Right cardiac atrium (tissue), 5 donors: ENCODE data around the gene SULT2B1. TPM values are rescaled to one million over a fixed set of nuclear protein-coding genes. Genes with fewer than 3 reads are reported as not detected.
A peak's percentile ranks its signal among the peaks of the same experiment; 100 is the strongest.

Experiments used
- ATAC-seq, 2 donors: fragments of 200-7000 bp; cut with Tn5 transposase; one replicate each; pipeline versions ENCODE4 v1.8.0 to v1.9.1; 2020; ENCODE audit warnings: moderate library complexity in 2 of 2, mild to moderate bottlenecking in 1 of 2
- DNase-seq, 3 donors: peaks; one replicate each; pipeline ENCODE4 v3.0.0-alpha.2; 2020
- H3K27ac ChIP-seq: one replicate; pipeline ENCODE4 v1.5.1; 2013; ENCODE audit warnings: mild to moderate bottlenecking, low read length, control low read depth, moderate library complexity
- H3K27me3 ChIP-seq: one replicate; pipeline ENCODE4 v1.6.1; 2013; ENCODE audit not compliant: control insufficient read depth, insufficient read depth
- H3K4me1 ChIP-seq: one replicate; pipeline ENCODE4 v1.6.1; 2013; ENCODE audit warnings: low read length; ENCODE audit not compliant: control insufficient read depth, insufficient read depth
- H3K4me3 ChIP-seq: one replicate; pipeline ENCODE4 v1.5.1; 2013; ENCODE audit warnings: low read length, control low read depth
- H3K9me3 ChIP-seq: one replicate; pipeline ENCODE4 v1.6.1; 2013; ENCODE audit warnings: low read length; ENCODE audit not compliant: control insufficient read depth
- WGBS: extraction: QIAGEN DNeasy Blood & Tissue Kit; methylation state at CpG from one replicate; pipeline ENCODE4 v1.1.7; 2013; 5-methylcytosine and 5-hydroxymethylcytosine counted together
- intact Hi-C, 4 donors: fragments of 100-400 bp; cut with DNase I; formaldehyde crosslinking; loops; one replicate each; pipeline versions ENCODE4 v1.11.0 to v1.14.0; 2022 to 2023
- polyA plus RNA-seq: library from polyadenylated mRNA; stranded (reverse); fragments of 200-250 nt; gene quantifications from one replicate; pipeline ENCODE4 v1.2.3, GENCODE V29; 2013
- total RNA-seq, 4 donors: library from RNA; stranded (reverse); fragmentation: NEBNext Ultra II Directional; extraction: Animal tissue kit (Norgen Biotek cat#: 25700); gene quantifications; one replicate each; pipeline ENCODE4 v1.2.1, GENCODE V29; 2021
- donor health status: healthy with polysubstance abuse.
- donor health status: DM: no; HTN: yes; CAD: no.
- donor health status: DM: no; HTN: no; CAD: no.
- donor health status: DM: no; HTN: yes; CAD: no; lungs with severe emphysema.
- donor health status: DM: yes; HTN: yes; CAD: no.

SULT2B1 gene
- total and polyA plus RNA-seq, 5 donors: 0.14 to 0.76 (median 0.25) TPM; not detected in 2

DNA sequence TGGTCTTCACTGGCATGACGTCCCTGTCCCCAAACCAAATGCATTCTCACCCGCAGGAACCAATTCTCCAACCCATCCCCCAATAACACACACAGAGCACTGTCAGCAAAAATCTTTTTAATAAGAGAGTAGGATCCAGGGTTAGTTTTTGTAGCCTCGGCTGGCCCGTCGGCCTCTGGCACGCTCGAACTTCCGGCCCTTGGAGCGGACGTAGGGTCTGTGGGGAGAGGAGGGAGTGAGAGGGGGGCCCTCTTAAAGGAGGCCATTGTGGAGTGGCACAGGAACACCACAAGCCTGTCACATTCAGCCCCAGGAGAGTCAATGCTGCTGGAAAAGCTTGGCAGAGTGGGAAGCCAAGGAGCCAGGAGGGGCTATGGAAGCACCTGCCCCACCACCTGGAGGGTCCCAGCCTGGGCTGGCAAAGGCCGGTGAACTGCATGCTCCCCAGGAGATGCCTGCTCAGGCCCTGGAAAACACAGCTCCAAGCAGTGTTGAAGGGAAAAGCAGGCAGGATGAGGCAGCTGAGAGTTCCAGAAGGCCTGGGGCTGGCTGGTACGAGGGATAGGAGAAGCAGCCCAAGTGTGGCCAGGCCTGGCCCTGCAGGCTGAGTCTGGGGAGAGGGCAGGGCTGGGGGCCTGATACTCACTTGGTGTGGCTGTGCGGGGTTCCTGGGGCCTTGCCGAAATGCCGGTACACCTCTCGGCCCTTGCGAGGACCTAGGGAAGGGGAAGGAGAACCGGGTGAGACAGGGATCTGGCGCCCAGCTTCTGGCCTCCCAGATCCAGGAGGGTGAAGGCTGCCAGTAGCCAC, 63.5 kb downstream of the SULT2B1 start:
- H3K4me1 ChIP-seq: peaks cover 5% of the 10 kb centered on the region

GRCh38 chr19:48616041-48616436, 64.1 kb downstream of the SULT2B1 start:
- no peaks in the 10 kb centered on the region for H3K9me3 ChIP-seq
- ATAC-seq (no peak), DNase-seq (no peak)
- H3K4me1 ChIP-seq: peaks cover 5% of the 10 kb centered on the region
- intact Hi-C loops: no loop called here
- 83% methylated on average over 16 of the region's 16 CpGs for WGBS
- H3K27me3 ChIP-seq: no peaks in the 10 kb centered on the region
- no peak overlapping the region for H3K4me3 ChIP-seq
- no peak overlapping the region for H3K27ac ChIP-seq

More for the DNA sequence above, 63.5 kb downstream of the SULT2B1 start:
- no peaks in the 10 kb centered on the region for H3K27me3 ChIP-seq
- intact Hi-C loops: no loop called here
- no peak for DNase-seq
- no peak overlapping the region for H3K27ac ChIP-seq
- 64% methylated on average over 19 of the region's 19 CpGs for WGBS
- ATAC-seq: no peak
- no peak overlapping the region for H3K4me3 ChIP-seq
- H3K9me3 ChIP-seq: no peaks in the 10 kb centered on the region

DNA sequence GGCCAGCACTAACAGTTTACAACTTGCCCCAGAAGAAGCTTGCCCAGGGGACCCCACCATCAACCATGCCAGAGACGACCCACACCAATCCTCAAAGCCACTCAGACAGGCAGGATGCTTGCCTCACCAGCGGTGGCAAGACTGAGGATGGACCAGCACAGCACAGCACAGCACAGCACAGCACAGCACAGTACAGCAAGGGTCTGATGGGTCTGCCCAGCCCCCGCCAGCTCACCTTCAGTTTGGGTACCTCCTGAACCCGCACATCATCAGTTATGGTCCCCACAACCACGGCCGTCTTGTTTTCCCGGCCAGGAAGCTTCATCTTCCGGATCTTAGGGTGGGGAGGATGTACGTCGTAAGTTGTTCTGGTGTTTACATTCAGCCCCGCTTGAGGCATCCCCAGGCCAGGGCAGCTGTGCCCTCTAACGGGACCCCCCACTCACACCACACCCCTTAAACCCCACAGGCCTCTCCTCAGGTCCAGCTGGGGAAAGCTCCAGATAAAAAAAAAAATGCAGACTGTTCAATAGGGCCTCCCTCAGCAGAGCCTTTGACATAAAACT, 64.6 kb downstream of the SULT2B1 start:
- ATAC-seq: no peak
- peaks cover 5% of the 10 kb centered on the region for H3K4me1 ChIP-seq
- peak in 1 of 3 donors; percentile 47 for DNase-seq
- 68% methylated on average over 12 of the region's 12 CpGs for WGBS
- intact Hi-C loops: no loop called here
- no peaks in the 10 kb centered on the region for H3K27me3 ChIP-seq
- no peaks in the 10 kb centered on the region for H3K9me3 ChIP-seq
- no peak overlapping the region for H3K27ac ChIP-seq
- H3K4me3 ChIP-seq: no peak overlapping the region

- ATAC-seq (no peak), DNase-seq (no peak)
- no peaks in the 10 kb centered on the region for H3K27me3 ChIP-seq
- no peaks in the 10 kb centered on the region for H3K9me3 ChIP-seq
- peak overlapping the region; percentile 69 for H3K4me3 ChIP-seq
- 61% methylated on average over 18 of the region's 18 CpGs for WGBS
- intact Hi-C loops: no loop called here
- H3K4me1 ChIP-seq: peaks cover 5% of the 10 kb centered on the region
- no peak overlapping the region for H3K27ac ChIP-seq
These were observed 65.4 kb downstream of the SULT2B1 start for GRCh38 chr19:48617146-48617937.

DNA sequence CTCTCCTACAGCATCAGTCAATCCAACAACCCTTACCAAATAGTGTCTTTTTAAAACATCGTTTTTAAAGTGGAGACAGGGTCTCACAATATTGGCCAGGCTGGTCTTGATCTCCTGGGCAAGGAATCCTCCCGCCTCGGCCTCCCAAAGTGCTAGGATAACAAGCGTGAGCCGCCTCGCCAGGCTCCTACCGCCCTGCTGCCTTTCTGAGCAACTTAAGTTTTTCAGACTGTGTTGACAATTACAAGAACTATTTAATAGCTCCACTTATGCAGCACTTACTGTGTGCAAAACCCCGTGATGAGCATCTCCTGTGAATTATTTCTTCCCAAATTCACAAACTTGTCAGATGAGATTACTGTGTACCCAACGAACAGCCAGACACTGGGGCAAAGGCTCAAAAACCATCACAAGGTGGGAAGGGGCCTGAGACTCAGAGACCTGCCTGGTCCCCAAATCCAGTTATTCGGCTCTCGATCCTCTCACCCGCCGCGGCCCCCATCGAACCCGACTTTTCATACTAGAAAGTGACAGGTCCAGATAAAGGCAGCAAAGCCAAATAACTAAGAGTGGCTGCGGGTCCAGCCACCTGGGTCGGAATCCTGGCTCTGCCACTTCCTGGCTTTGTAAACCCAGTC, 66.4 kb downstream of the SULT2B1 start:
- intact Hi-C loops: no loop called here
- Histone ChIP-seq H3K4me1 (peaks cover 5% of the 10 kb centered on the region), H3K27ac (peak overlapping the region; percentile 44), H3K4me3 (peak overlapping the region; percentile 69), H3K27me3 (no peaks in the 10 kb centered on the region), H3K9me3 (no peaks in the 10 kb centered on the region)
- 2% methylated on average over 18 of the region's 18 CpGs for WGBS
- DNase-seq (no peak), ATAC-seq (no peak)

DNA sequence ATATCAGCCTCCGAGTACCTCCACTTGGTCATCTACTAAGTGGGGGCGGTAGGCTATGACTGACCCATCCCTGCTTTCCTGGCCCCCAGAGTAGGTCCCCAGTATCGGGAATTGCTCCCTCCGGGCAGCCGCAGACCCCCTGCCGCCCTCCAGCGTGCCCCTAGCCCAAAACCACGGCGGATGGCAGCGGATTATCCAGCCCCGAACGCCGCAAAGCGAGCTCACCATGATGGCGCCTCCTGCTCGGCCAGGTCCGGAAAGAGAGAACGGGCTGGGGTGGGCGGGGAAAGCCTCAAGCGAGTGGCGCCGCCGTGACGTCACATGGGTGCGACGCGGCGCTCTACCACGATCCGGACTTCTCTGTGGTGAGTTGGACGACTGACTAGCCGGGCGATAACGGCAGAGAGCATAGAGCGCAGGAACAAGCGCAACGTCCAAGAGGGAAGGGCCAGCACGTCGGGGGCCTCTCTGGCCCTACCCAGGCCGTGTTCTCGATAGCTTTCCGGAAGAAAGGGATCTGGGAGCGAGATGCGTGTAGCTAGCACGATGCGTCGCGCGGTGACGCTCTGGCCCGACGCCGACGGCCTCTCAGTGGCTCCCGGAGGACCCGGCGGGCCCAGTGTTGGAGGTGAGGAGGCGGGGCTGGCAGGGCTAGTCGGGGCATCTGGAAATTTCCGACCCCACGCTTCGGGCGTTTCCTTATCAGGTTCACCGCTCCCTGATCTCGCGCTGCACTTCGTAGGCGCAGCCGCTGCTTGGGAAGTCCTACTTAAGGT, 67.1 kb downstream of the SULT2B1 start, which contains the start of the genes RPL18 and SPHK2:
RPL18 (minus strand) TSS at position 263 of the 776 bp plus-strand sequence; CDS start at position 228, 35 bp downstream.
SPHK2 (plus strand) TSS at position 591 of the 776 bp plus-strand sequence. CDS start 1,009 bp downstream, outside the sequence.
- Histone ChIP-seq H3K4me3 (peak within 1 kb of the TSS; percentile 69), H3K27me3 (no peaks in the 10 kb centered on the region), H3K27ac (peak within 1 kb of the TSS; percentile 97), H3K9me3 (no peaks in the 10 kb centered on the region), H3K4me1 (peaks cover 5% of the 10 kb centered on the region)
- peak; percentile 92 to 93 for ATAC-seq
- intact Hi-C loops: no loop called here
- DNase-seq: peak; percentile 99
- WGBS: under 1% methylated on average over 69 of the region's 69 CpGs

DNA sequence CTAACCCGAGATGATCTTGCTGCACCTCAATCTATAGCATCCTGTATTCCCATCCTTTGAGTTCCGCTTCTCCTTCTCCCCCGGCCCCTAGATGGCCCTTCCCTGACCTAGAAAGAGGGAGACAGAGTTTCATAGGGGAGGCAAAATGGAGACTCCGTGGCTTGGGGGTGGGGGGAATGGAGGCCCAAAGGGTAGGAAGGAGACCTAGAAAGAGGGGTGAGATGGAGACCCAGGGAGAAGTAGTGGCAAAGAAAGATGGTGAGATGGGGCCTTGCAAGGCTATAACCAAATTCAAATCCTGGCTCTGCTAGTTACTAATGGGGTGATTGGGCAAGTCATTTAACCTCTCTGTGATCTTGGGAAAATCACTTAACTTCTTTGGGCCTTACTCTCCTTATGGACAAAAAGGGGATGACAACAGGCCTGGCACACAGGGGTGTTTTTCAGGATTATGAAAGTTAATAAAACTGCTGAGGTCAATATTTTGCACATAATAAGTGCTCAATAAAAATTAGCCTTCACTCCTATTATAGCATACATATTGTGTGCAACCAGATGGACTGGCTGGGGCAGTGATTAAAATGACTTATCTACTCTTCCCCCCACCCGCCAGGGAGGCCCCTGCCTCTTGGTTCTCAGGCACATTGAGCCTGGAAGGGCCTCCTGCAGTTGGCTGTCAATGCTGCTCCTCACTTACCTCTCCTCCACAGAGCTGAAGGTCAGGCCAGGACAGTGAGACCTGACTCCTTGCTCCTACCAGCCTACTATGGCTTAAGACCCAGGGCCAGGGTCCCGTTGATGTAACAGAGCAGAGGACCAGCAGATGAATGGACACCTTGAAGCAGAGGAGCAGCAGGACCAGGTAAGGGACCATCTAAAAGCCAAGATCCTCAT, 68.0 kb downstream of the SULT2B1 start:
- Histone ChIP-seq H3K27me3 (no peaks in the 10 kb centered on the region), H3K27ac (peak overlapping the region; percentile 97), H3K9me3 (no peaks in the 10 kb centered on the region), H3K4me1 (peaks cover 5% of the 10 kb centered on the region), H3K4me3 (peak overlapping the region; percentile 57)
- intact Hi-C loops: no loop called here
- WGBS: 30% methylated on average over 6 of the region's 6 CpGs
- DNase-seq (no peak), ATAC-seq (no peak)

GRCh38 chr19:48623556-48624066, 71.6 kb downstream of the SULT2B1 start:
- no peaks in the 10 kb centered on the region for H3K4me1 ChIP-seq

DNA sequence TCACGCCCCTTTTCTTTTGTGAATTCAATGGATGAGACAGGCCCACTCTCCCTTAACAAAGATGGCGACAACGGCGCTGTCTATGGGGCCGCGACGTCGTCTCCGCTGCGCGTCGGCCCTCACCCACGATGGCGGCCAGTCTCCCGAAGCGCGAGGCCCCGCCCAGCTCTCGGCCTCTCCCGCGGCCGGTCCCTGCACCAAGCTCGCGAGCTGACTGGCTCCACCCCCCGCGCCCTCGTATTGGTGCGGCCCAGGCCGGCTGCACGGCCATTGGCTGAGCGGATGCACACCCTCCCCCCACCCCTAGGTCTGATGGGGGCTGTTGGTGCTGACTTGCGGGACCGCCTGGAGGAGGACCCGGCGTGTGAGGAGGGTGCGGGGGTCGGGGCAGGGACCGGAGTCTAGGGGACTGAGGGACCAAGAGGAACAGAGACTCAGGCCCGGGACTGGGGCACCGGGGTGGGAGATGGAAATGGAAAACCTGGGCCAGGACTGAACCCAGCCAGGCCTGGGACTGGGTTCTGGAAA, 72.2 kb downstream of the SULT2B1 start:
- Histone ChIP-seq H3K27me3 (no peaks in the 10 kb centered on the region), H3K4me1 (no peaks in the 10 kb centered on the region), H3K27ac (peak overlapping the region; percentile 69), H3K4me3 (peak overlapping the region; percentile 43), H3K9me3 (no peaks in the 10 kb centered on the region)
- intact Hi-C loops: no loop called here
- ATAC-seq (peak; percentile 88 to 89), DNase-seq (peak; percentile 99 to 100 (median 100))
- WGBS: 1% methylated on average over 40 of the region's 40 CpGs

More at GRCh38 chr19:48623556-48624066, 71.6 kb downstream of the SULT2B1 start:
- no peak overlapping the region for H3K4me3 ChIP-seq
- DNase-seq: no peak
- intact Hi-C loops: no loop called here
- no peaks in the 10 kb centered on the region for H3K9me3 ChIP-seq
- H3K27me3 ChIP-seq: no peaks in the 10 kb centered on the region
- no peak for ATAC-seq
- WGBS: 18% methylated on average over 8 of the region's 8 CpGs
- peak overlapping the region; percentile 69 for H3K27ac ChIP-seq
